ENCODE measurements around the gene POLR2H. TPM values are rescaled to one million over a fixed set of nuclear protein-coding genes. Genes with fewer than 3 reads are reported as not detected.

POLR2H gene
- total RNA-seq, 1 donor from 2014 or later = 57.7 TPM

- no peaks in the 10 kb centered on the region for H3K9me3 Mint-ChIP-seq (ENCODE audit: unreplicated experiment)
- no peak for TF ChIP-seq CTCF (IDR thresholded peaks at IDR 0.05)
- peaks cover 8% of the 10 kb centered on the region for H3K4me1 Mint-ChIP-seq (ENCODE audit: unreplicated experiment)
- H3K4me3 Mint-ChIP-seq (ENCODE audit: unreplicated experiment) = no peak overlapping the region
- no peak overlapping the region for H3K27ac Mint-ChIP-seq (ENCODE audit: unreplicated experiment)
- H3K27me3 Mint-ChIP-seq (ENCODE audit: unreplicated experiment) = peaks cover 34% of the 10 kb centered on the region
- no peaks in the 10 kb centered on the region for H3K36me3 Mint-ChIP-seq (ENCODE audit: unreplicated experiment)
- no peak for DNase-seq (ENCODE audit: extremely low spot score, unreplicated experiment)
These were observed 21.7 kb downstream of the POLR2H start for GRCh38 chr3:184383033-184383740.

- Mint-ChIP-seq H3K4me1 (ENCODE audit: unreplicated experiment) (peaks cover 3% of the 10 kb centered on the region), H3K27ac (ENCODE audit: unreplicated experiment) (no peak overlapping the region), H3K4me3 (ENCODE audit: unreplicated experiment) (no peak overlapping the region)
These were observed 22.8 kb downstream of the POLR2H start for GRCh38 chr3:184384342-184384741.

GRCh38 chr3:184384856-184385422 is 23.4 kb downstream of the POLR2H start:
- no peak for DNase-seq (ENCODE audit: extremely low spot score, unreplicated experiment)
- no peak overlapping the region for H3K27ac Mint-ChIP-seq (ENCODE audit: unreplicated experiment)
- H3K9me3 Mint-ChIP-seq (ENCODE audit: unreplicated experiment) = no peaks in the 10 kb centered on the region
- H3K36me3 Mint-ChIP-seq (ENCODE audit: unreplicated experiment) = no peaks in the 10 kb centered on the region
- H3K4me3 Mint-ChIP-seq (ENCODE audit: unreplicated experiment) = no peak overlapping the region
- H3K4me1 Mint-ChIP-seq (ENCODE audit: unreplicated experiment) = peaks cover 3% of the 10 kb centered on the region
- peaks cover 31% of the 10 kb centered on the region for H3K27me3 Mint-ChIP-seq (ENCODE audit: unreplicated experiment)
- TF ChIP-seq CTCF (IDR thresholded peaks at IDR 0.05) = no peak

More at GRCh38 chr3:184384342-184384741, 22.8 kb downstream of the POLR2H start:
- H3K27me3 Mint-ChIP-seq (ENCODE audit: unreplicated experiment) = peaks cover 26% of the 10 kb centered on the region
- no peaks in the 10 kb centered on the region for H3K9me3 Mint-ChIP-seq (ENCODE audit: unreplicated experiment)
- DNase-seq (ENCODE audit: extremely low spot score, unreplicated experiment) = no peak
- no peaks in the 10 kb centered on the region for H3K36me3 Mint-ChIP-seq (ENCODE audit: unreplicated experiment)
- no peak for TF ChIP-seq CTCF (IDR thresholded peaks at IDR 0.05)

GRCh38 chr3:184386047-184386806 is 24.7 kb downstream of the POLR2H start:
- Mint-ChIP-seq H3K4me1 (ENCODE audit: unreplicated experiment) (no peaks in the 10 kb centered on the region), H3K27me3 (ENCODE audit: unreplicated experiment) (peaks cover 36% of the 10 kb centered on the region), H3K4me3 (ENCODE audit: unreplicated experiment) (no peak overlapping the region), H3K36me3 (ENCODE audit: unreplicated experiment) (no peaks in the 10 kb centered on the region), H3K27ac (ENCODE audit: unreplicated experiment) (no peak overlapping the region), H3K9me3 (ENCODE audit: unreplicated experiment) (no peaks in the 10 kb centered on the region)
- DNase-seq (ENCODE audit: extremely low spot score, unreplicated experiment) = no peak
- no peak for TF ChIP-seq CTCF (IDR thresholded peaks at IDR 0.05)

GRCh38 chr3:184387174-184387714 is 25.7 kb downstream of the POLR2H start:
- no peak for TF ChIP-seq CTCF (IDR thresholded peaks at IDR 0.05)

More at GRCh38 chr3:184387174-184387714, 25.7 kb downstream of the POLR2H start:
- Mint-ChIP-seq H3K4me1 (ENCODE audit: unreplicated experiment) (no peaks in the 10 kb centered on the region), H3K4me3 (ENCODE audit: unreplicated experiment) (no peak overlapping the region), H3K27ac (ENCODE audit: unreplicated experiment) (no peak overlapping the region), H3K9me3 (ENCODE audit: unreplicated experiment) (no peaks in the 10 kb centered on the region), H3K36me3 (ENCODE audit: unreplicated experiment) (no peaks in the 10 kb centered on the region), H3K27me3 (ENCODE audit: unreplicated experiment) (peaks cover 38% of the 10 kb centered on the region)
- no peak for DNase-seq (ENCODE audit: extremely low spot score, unreplicated experiment)
